Lung (tissue), 12 donors: ENCODE measurements around the gene ADA. TPM values are rescaled to one million over a fixed set of nuclear protein-coding genes. Genes with fewer than 3 reads are reported as not detected.
"Not testable (repeated sequence)": the region's sequence is repeated elsewhere in the genome, so short reads cannot be mapped to it uniquely, and the experiment has no call there.

Experiments
- ATAC-seq: fragments of 200-7000 bp; cut with Tn5 transposase; one replicate; pipeline ENCODE4 v1.9.1; 2020; ENCODE audit warnings: moderate number of reproducible peaks; ENCODE audit not compliant: insufficient read depth, low FRiP score
- DNase-seq, 3 donors: peaks; one replicate each; pipeline ENCODE4 v3.0.0-alpha.2; 2013 to 2017
- H3K27ac ChIP-seq, 2 donors: one replicate each; pipeline ENCODE4 v1.5.1; 2013; ENCODE audit warnings: mild to moderate bottlenecking in 2 of 2, moderate library complexity in 2 of 2, control low read depth in 1 of 2, inconsistent platforms in 1 of 2, low read depth in 1 of 2, low read length in 1 of 2
- H3K27me3 ChIP-seq, 3 donors: one replicate each; pipeline ENCODE4 v1.5.1; 2013; ENCODE audit warnings: low read length in 2 of 3; ENCODE audit not compliant: control insufficient read depth in 3 of 3, insufficient read depth in 3 of 3
- H3K36me3 ChIP-seq, 4 donors: one replicate each; pipeline ENCODE4 v1.5.1; 2013; ENCODE audit warnings: low read length in 4 of 4, mild to moderate bottlenecking in 1 of 4, moderate library complexity in 1 of 4; ENCODE audit not compliant: control insufficient read depth in 4 of 4, insufficient read depth in 4 of 4
- H3K4me1 ChIP-seq, 5 donors: one replicate each; pipeline ENCODE4 v1.5.1; 2013; ENCODE audit warnings: low read length in 5 of 5, mild to moderate bottlenecking in 2 of 5, moderate library complexity in 1 of 5; ENCODE audit not compliant: control insufficient read depth in 5 of 5, insufficient read depth in 5 of 5
- H3K4me3 ChIP-seq: one replicate; pipeline ENCODE4 v1.5.1; 2013; ENCODE audit warnings: mild to moderate bottlenecking, control low read depth, moderate library complexity
- H3K9ac ChIP-seq, 2 donors: one replicate each; pipeline ENCODE4 v1.5.1; 2013; ENCODE audit warnings: low read length in 2 of 2, control low read depth in 1 of 2; ENCODE audit not compliant: insufficient read depth in 1 of 2
- H3K9me3 ChIP-seq, 4 donors: one replicate each; pipeline ENCODE4 v1.5.1; 2013; ENCODE audit warnings: low read length in 3 of 4, mild to moderate bottlenecking in 1 of 4, moderate library complexity in 1 of 4; ENCODE audit not compliant: control insufficient read depth in 4 of 4, insufficient read depth in 3 of 4
- WGBS, 2 donors: extraction: QIAGEN DNeasy Blood & Tissue Kit; methylation state at CpG; one replicate each; pipeline ENCODE4 v1.1.7; 2013; 5-methylcytosine and 5-hydroxymethylcytosine counted together
- polyA plus RNA-seq, 2 donors: library from polyadenylated mRNA; stranded (reverse); fragments of 200-250 nt; gene quantifications; one replicate each; pipeline ENCODE4 v1.2.1, GENCODE V29; 2013
- total RNA-seq, 2 donors: library from RNA; depleted of rRNA in 1 of 2; stranded (reverse); fragments of >200 nt in 1 of 2; gene quantifications; one replicate each; pipeline ENCODE4 v1.2.1, GENCODE V29; 2014 to 2021
- TF ChIP-seq, protein P1 (sequence below): IDR thresholded peaks from 2 replicates; pipeline ENCODE4 v1.5.1; 2012; ENCODE audit warnings: mild to moderate bottlenecking; ENCODE audit errors: control extremely low read depth, extremely low read depth
- donor health status: control.
- donor health status: control.
- donor health status: Bipolar disorder and iron deficiency.
- donor health status: healthy.
- donor health status: DM: yes; HTN: yes; CAD: no.

Gene ADA
- total and polyA plus RNA-seq, 4 donors, result 4.2 to 55.2 (median 8.0) TPM

DNA sequence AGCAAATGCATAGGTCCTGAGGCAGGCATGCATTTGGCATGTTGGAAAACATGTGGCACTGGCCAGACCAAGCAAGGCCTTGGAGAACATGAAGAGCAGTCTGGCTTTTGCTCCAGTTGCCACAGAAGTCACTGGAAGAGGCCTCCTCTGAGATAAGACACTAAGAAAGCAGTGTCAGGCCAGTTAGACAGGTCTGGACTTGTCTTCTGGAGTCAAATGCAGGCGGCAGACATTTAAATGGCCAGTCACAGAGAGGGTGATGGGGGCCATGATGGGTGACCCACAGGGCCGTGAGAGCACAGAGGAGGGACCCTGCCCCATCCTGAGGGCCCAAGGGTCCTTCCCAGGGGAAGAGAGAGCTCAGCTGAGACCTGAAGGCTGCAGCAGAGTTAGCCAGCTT, 26.7 kb upstream of the ADA start:
- DNase-seq, result no peak
- H3K27ac ChIP-seq, result no peak overlapping the region
- H3K4me3 ChIP-seq, result no peak overlapping the region
- H3K27me3 ChIP-seq, result peaks cover 0 to 3% (median 0%) of the 10 kb centered on the region in 3 donors
- TF ChIP-seq, protein P1, sequence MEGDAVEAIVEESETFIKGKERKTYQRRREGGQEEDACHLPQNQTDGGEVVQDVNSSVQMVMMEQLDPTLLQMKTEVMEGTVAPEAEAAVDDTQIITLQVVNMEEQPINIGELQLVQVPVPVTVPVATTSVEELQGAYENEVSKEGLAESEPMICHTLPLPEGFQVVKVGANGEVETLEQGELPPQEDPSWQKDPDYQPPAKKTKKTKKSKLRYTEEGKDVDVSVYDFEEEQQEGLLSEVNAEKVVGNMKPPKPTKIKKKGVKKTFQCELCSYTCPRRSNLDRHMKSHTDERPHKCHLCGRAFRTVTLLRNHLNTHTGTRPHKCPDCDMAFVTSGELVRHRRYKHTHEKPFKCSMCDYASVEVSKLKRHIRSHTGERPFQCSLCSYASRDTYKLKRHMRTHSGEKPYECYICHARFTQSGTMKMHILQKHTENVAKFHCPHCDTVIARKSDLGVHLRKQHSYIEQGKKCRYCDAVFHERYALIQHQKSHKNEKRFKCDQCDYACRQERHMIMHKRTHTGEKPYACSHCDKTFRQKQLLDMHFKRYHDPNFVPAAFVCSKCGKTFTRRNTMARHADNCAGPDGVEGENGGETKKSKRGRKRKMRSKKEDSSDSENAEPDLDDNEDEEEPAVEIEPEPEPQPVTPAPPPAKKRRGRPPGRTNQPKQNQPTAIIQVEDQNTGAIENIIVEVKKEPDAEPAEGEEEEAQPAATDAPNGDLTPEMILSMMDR, result no peak
- no peaks in the 10 kb centered on the region for H3K4me1 ChIP-seq
- no peaks in the 10 kb centered on the region for H3K36me3 ChIP-seq
- 36 to 86% methylated on average over 2 of the region's 2 CpGs for WGBS, 2 donors
- H3K9me3 ChIP-seq, result no peaks in the 10 kb centered on the region
- H3K9ac ChIP-seq, result no peak overlapping the region
- no peak for ATAC-seq

DNA sequence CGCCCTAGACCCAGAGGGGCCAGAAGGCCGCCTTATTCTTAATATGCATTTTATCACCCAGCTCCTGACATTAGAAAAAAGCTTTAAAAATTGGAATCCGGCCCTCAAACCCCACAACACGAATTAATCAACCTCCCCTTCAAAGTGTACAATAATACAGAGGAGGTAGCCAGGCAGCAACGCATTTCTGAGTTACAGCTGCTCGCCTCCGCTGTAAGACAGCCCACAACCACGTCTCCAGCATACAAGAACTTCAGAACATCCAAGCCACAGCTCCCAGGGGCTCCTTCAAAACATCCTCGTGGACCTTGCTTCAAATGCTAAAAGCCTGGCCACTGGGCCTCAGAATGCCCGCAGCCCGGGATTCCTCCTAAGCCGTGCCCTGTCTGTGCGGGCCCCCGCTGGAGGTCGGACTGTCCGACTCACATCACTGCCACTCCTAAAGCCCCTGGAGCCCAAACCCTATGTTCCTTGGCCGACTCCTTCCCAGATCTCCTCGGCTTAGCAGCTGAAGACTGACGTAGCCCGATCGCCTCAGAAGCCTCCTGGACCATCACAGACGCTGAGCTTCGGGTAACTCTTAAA, 20.9 kb upstream of the ADA start:
- WGBS, 2 donors, result 90 to 93% methylated on average over 23 of the region's 23 CpGs
- not testable (repeated sequence) for H3K27ac ChIP-seq

DNA sequence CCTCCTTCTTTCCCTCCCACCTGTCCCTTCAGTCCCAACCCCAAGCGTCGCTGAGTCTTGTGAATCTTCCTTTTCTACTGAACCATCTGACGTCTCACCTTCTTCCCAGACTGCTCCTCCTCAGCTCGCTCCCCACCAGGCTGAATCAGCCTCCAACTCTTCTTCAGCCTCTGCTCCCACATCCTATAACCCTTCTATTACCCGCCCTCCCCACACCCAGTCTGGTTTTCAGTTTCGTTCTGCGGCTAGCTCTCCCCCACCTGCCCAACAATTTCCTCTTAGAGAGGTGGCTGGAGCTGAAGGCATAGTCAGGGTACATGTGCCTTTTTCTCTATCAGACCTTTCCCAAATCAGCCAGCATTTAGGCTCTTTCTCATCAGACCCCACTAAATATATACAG, 20.0 kb upstream of the ADA start:
- H3K4me3 ChIP-seq, H3K27ac ChIP-seq, DNase-seq, ATAC-seq, H3K9me3 ChIP-seq, H3K36me3 ChIP-seq, H3K27me3 ChIP-seq, H3K4me1 ChIP-seq, H3K9ac ChIP-seq: not testable (repeated sequence)
- 59 to 60% methylated on average over 6 of the region's 7 CpGs for WGBS, 2 donors

More for the DNA sequence above, 20.9 kb upstream of the ADA start:
- DNase-seq, H3K27me3 ChIP-seq, H3K36me3 ChIP-seq, H3K9ac ChIP-seq, H3K4me1 ChIP-seq, H3K4me3 ChIP-seq, H3K9me3 ChIP-seq, ATAC-seq: not testable (repeated sequence)

DNA sequence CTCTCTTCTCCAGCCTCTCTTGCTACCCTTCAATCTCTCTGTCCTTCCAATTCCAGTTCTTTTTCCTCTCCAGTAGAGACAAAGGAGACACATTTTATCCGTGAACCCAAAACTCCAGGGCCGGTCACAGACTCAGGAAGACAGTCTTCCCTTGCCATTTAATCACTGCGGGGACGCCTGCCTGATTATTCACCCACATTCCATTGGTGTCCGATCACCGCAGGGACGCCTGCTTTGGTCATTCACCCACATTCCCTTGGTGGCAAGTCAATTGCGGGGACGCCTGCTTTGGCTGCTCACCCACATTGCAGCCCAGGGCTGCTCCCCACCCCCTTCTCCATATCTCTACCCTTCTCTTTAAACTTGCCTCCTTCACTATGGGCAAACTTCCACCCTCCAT, 19.4 kb upstream of the ADA start:
- H3K4me3 ChIP-seq, H3K27ac ChIP-seq, ATAC-seq, H3K27me3 ChIP-seq, DNase-seq, H3K9ac ChIP-seq, H3K36me3 ChIP-seq, H3K9me3 ChIP-seq, H3K4me1 ChIP-seq: not testable (repeated sequence)
- WGBS, 2 donors, result 87 to 90% methylated on average over 9 of the region's 9 CpGs

DNA sequence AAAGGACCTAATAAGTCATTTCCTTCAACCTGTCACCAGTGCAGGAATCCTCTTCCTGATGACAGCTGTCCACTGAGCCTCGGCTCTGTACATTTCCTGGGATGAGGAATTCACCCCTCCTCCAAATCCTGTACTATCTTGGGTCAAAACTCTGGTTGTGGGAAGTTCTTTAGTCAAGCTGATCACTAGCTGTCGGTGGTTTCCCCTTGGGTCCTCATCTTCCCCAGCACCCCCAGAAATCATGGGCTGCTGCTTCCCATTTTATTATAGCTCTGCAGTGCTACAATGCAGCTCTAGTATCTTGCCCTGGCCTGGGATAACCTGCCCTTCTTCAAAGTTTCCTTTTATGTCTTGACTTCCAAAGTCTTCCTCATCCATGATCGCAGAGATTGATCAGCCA, 14.6 kb upstream of the ADA start:
- 55 to 67% methylated on average over 3 of the region's 3 CpGs for WGBS, 2 donors
- H3K4me3 ChIP-seq, result no peak overlapping the region
- TF ChIP-seq, protein P1, result no peak
- H3K27me3 ChIP-seq, result no peaks in the 10 kb centered on the region
- no peak overlapping the region for H3K27ac ChIP-seq
- no peak for ATAC-seq
- no peaks in the 10 kb centered on the region for H3K36me3 ChIP-seq
- H3K9ac ChIP-seq, result no peak overlapping the region
- no peak for DNase-seq
- no peaks in the 10 kb centered on the region for H3K4me1 ChIP-seq
- no peaks in the 10 kb centered on the region for H3K9me3 ChIP-seq
